ENCODE data around the gene CER1.

DNA sequence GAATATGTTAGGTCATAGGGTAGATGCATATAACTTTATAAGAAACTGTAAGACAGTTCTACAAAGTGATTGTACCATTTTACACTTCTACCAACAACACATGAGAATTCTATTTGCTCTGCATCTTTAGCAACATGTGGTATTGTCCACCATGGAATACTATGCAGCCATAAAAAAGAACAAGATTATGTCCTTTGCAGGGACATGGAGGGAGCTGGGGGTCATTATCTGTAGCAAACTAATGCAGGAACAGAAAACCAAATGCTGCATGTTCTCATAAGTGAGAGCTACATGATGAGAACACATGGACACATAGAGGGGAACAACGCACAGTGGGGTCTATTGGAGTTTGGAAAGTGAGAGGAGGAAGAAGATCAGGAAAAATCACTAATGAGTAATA, 22.2 kb upstream of the CER1 start:
- TF ChIP-seq, protein P1, sequence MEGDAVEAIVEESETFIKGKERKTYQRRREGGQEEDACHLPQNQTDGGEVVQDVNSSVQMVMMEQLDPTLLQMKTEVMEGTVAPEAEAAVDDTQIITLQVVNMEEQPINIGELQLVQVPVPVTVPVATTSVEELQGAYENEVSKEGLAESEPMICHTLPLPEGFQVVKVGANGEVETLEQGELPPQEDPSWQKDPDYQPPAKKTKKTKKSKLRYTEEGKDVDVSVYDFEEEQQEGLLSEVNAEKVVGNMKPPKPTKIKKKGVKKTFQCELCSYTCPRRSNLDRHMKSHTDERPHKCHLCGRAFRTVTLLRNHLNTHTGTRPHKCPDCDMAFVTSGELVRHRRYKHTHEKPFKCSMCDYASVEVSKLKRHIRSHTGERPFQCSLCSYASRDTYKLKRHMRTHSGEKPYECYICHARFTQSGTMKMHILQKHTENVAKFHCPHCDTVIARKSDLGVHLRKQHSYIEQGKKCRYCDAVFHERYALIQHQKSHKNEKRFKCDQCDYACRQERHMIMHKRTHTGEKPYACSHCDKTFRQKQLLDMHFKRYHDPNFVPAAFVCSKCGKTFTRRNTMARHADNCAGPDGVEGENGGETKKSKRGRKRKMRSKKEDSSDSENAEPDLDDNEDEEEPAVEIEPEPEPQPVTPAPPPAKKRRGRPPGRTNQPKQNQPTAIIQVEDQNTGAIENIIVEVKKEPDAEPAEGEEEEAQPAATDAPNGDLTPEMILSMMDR (IDR thresholded peaks at IDR 0.05; ENCODE audit: poor library complexity, severe bottlenecking): no peak
- TF ChIP-seq EP300 (conservative IDR thresholded peaks at IDR 0.05; ENCODE audit: poor library complexity, severe bottlenecking): no peak
